Astrocyte of the cerebellum (primary cell): ENCODE results near the gene PTPRN.
"Not testable (repeated sequence)": the region's sequence is repeated elsewhere in the genome, so short reads cannot be mapped to it uniquely, and the experiment has no call there.

Source experiments
- DNase-seq: peaks from one replicate; pipeline ENCODE4 v3.0.0-alpha.2; 2011; ENCODE audit warnings: low read depth
- H3K4me3 ChIP-seq: 2 replicates; pipeline ENCODE4 v1.5.1; 2011; ENCODE audit warnings: mild to moderate bottlenecking, low read depth, low read length, moderate library complexity
- in situ Hi-C: cut with HindIII; loops from 2 replicates; pipeline ENCODE4 v1.10.0; 2017; ENCODE audit warnings: low sequenced_read_pairs
- TF ChIP-seq, protein P1 (sequence below): IDR thresholded peaks from 2 replicates; pipeline ENCODE4 v1.5.1; 2012; ENCODE audit warnings: low read length, low read depth, moderate library complexity, mild to moderate bottlenecking; ENCODE audit errors: missing control alignments

The PTPRN gene

DNA sequence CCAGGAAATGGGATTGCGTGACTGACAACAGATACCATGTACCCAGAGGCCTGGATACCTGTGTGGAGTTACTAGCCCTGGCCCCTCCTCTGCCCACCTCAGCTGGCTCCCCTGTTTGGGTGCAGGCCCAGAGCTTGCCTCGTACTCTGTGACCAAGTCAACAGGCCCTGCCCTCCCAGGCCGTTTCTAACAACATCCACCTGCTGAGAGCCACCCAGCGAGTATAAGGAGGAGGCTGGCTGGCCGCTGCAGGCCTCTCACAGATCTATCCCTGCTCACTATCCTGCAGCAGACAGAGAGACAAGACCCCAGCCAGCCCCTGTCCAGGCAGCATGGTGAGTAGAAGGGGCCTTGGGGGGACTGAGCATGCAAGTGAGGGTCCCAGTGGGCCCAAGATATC is 43.0 kb downstream of the PTPRN start:
- in situ Hi-C loops = no loop called here
- no peak for DNase-seq
- no peak overlapping the region for H3K4me3 ChIP-seq
- TF ChIP-seq, protein P1, sequence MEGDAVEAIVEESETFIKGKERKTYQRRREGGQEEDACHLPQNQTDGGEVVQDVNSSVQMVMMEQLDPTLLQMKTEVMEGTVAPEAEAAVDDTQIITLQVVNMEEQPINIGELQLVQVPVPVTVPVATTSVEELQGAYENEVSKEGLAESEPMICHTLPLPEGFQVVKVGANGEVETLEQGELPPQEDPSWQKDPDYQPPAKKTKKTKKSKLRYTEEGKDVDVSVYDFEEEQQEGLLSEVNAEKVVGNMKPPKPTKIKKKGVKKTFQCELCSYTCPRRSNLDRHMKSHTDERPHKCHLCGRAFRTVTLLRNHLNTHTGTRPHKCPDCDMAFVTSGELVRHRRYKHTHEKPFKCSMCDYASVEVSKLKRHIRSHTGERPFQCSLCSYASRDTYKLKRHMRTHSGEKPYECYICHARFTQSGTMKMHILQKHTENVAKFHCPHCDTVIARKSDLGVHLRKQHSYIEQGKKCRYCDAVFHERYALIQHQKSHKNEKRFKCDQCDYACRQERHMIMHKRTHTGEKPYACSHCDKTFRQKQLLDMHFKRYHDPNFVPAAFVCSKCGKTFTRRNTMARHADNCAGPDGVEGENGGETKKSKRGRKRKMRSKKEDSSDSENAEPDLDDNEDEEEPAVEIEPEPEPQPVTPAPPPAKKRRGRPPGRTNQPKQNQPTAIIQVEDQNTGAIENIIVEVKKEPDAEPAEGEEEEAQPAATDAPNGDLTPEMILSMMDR = no peak

DNA sequence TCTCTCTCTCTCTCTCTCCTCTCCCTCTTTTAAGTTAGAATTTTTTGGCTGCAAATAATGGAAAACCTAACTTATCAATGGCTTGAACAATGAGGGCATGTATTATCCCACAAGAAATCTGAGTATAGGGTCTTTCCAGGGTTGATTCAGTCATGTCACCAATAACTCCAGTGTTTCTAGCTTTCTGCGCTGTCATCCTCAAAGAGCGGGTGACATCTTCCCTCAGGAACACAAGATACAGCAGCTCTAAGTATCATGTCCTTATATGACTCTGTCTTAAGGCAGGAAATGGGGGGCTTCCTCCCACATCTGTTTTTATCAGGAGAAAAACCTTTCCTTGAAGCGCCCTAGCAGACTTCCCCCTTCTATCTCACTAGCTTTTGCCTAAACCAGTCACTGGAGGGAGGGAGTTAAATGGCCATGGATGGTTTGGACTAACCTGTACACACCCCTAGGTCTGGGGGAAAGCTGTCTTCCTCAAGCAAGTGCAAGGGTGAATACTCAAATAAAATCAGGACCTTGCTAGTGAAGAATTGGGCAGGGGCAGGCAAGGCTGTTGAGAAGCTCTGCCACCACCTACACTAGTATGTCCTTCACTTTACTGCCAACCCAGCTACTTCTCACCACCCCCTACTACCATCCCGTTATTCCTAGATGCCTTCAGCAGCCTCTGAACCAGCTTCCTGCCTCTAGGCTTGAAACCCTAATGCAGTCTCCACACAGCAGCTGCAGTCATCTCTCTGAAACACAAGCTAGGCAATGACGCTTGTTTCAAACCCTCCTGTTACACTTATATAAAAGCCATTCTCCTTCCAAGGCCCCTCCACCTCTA is 48.0 kb downstream of the PTPRN start:
- TF ChIP-seq, protein P1 = no peak
- in situ Hi-C loops = no loop called here

DNA sequence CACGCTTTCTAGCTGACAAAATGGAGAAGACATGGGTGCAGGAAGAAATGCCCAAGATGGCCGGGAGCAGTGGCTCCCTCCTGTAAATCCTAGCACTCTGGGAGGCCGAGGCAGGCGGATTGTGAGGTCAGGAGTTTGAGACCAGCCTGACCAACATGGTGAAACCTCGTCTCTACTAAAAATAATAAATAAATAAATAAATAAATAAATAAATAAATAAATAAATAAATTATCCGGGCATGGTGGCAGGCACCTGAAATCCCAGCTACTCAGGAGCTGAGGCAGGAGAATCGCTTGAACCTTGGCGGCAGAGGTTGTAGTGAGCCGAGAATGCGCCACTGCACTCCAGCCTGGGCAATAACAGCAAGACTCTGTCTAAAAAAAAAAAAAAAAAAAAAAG is 50.3 kb downstream of the PTPRN start:
- DNase-seq, in situ Hi-C loops, H3K4me3 ChIP-seq: not testable (repeated sequence)

More for the DNA sequence above, 48.0 kb downstream of the PTPRN start:
- no peak overlapping the region for H3K4me3 ChIP-seq
- no peak for DNase-seq

DNA sequence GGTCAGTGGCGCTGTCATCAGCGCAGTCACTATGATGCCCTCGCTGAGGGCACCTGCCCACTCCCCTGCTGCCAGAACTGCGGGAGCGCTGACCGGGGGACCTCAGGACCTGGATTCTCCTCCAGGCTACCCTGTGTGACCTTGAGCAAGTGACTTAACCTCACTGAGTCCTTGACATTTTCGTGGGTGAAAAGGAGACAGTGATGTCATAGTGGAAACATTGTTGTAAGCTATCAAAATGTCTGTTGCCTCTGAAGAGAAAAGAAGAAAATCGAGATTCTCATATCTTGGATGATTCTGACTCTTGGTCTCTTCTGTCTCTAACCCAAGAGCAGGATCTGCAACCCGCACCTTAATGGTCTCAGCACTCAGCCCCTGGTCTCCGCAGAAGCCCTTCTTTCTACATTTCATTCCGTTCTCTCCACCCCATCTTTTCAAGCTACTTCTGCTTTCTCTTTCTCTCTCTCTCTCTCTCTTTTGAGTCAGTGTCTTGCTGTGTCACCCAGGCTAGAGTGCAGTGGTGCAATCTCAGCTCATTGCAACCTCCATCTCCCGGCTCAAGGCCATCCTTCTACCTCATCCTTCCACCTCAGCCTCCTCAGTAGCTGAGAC is 54.5 kb downstream of the PTPRN start:
- TF ChIP-seq, protein P1 = no peak
- H3K4me3 ChIP-seq = peak overlapping the region; percentile 37
- in situ Hi-C loops = no loop called here
- no peak for DNase-seq

DNA sequence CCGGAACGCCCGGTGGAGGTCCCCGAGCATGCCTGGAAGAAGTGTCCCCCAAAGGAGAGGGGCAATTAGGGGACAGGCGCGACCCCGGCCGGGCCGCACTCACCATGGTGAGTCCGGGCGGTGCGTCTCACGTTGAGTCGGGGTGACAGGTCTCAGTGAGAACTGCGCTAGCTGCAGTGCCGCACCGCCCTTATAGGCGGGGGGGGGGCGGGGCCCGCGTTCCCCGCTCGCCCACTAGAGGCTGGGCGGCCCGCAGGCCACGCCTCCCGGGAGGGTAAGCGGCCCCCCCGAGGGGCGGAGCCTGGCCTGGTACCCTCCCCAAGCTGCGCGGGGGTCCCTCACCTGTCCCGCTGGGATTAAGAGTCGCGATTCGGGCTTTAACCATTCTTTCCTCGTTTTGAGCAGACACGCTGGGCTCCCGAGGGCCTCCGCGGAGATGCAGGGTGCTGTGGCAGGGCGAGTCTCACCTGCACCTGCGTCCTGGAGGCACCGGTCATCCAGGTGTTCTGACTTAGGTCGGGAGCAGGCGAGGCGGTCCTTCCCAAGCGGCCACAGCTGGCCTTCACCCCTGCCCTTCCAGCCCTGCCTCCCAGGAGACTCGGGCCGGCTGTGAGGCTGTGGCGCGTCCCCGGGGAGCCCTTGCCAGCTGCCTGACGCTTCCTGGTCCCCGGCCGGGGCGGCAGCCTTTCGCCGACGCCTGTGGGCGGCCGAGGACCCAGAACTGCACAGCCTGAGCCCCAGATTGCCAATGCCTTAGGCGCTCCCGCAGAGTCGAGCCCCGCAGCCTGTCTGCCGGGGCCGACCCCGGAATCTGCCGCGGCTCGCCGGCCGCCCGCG is 55.2 kb downstream of the PTPRN start, which contains the start of gene TUBA4A:
TSS of gene TUBA4A (minus strand) at position 166 of the 837 bp plus-strand sequence. CDS start at position 106, 60 bp downstream.
- in situ Hi-C loops = no loop called here
- no peak for DNase-seq
- H3K4me3 ChIP-seq = peak within 1 kb of the TSS; percentile 37
- TF ChIP-seq, protein P1 = no peak

DNA sequence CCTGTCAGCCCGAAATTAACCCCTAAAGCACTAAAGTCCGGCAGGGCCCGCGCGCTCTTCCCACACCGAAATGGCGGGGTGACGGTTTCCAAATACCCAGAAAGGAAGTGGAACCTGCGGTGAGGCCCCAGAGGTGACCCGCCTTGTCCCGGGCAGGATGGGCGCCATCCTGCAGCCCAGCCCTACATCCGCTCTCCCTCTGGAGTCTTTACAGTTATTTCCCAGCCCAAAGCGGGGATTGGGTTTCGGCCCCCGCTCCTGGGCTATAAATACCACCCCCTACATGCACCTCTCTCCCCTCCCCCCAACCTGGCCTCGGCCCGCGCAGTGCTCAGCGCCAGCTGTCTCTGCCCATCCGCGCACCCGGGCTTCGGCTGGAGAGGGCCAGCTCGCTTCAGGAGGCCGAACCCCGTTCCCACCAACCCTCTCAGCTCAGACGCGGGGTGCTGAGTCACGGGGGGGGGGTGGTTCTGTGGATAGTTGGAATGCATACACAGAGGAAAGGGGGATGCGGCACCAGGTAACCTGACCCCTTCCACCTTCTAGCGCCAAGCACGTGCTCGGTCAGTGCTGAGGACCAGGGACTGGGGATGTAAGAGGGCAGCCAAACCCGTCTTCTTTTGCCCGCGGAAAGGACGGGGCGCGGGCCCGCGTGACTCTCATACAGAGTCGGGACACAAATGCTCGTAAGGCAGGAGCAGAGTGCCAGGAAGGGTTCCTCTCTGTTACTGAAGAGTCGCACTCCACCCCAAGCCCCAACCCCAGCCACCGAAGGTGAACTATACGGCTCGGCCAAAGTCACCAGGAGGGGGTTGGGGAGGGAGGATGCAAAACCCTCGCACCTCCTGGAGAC is 56.1 kb downstream of the PTPRN start, which contains the start of gene TUBA4B:
TSS of gene TUBA4B (plus strand) at position 344 of the 853 bp plus-strand sequence. CDS start at position 509, 165 bp downstream.
- TF ChIP-seq, protein P1 = no peak
- no peak for DNase-seq
- H3K4me3 ChIP-seq = peak within 1 kb of the TSS; percentile 37
- in situ Hi-C loops = no loop called here
